ENCODE data around the gene SLC25A25. TPM values are rescaled to one million over a fixed set of nuclear protein-coding genes. Genes with fewer than 3 reads are reported as not detected.

The SLC25A25 gene
- total and polyA plus RNA-seq, 9 of the 15 experiments (the other 6 are each of a cell fraction or from before 2014, with no cell fraction given), result 0.07 to 35.9 (median 23.2) TPM

DNA sequence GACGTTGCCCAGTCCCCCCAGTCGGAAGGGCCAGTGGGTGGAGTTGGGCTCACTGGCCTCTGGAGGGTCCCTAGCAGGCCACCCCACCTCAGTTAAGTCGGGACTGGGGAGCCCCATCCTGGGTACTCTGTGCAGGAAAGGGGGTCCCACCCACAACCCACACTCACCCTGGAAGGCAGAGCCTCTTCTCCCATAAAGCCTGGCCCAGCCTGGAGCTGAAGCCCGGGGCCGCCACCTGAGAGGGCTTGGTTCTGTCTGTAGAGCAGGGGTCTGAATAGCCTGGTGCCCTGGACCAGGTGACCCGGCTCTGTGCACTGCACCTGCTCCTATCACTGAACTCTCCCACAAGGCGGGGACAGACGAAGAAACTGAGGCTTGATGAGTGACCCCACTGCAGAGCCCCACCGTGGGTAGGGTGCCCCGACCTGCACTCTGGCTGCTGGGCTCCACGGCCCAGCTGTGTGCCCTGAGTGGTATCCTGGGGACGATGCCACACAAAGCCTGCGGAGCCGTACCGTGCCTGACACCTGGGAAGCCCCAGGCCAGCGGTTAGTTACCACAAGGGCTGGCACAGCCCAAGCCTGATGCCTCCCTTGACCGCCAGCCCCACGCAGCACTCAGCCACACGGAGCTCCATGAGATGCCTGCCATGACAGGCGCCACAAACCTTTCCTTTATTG, 52.2 kb downstream of the SLC25A25 start:
- no peak for FAIRE-seq

More for the DNA sequence above, 52.2 kb downstream of the SLC25A25 start:
- peaks cover 56% of the 10 kb centered on the region for H3K36me3 ChIP-seq (ENCODE audit: control insufficient read depth, insufficient read depth, low read length)
- ChIA-PET POLR2A (no interaction called here), CTCF (ENCODE audit: low intra/inter-chr PET ratio) (interaction anchor here (0.6 kb wide), 1 partner anchor 250 kb away, joined by 4 read pairs; no protein-coding TSS in a partner anchor)
- DNase-seq (ENCODE audit: extremely low read depth in 1 of 4, low spot score in 3 of 4), result no peak
- 84% methylated on average over 20 of the region's 20 CpGs for WGBS (ENCODE audit: insufficient coverage, low coverage, missing lambda C conversion rate)
- peak; percentile 42; the same call in 1 of the 2 replicates for TF ChIP-seq SUPT5H (IDR thresholded peaks at IDR 0.05)
- no peak for TF ChIP-seq HDAC2 (IDR thresholded peaks at IDR 0.05)
- TF ChIP-seq MCM7 (IDR thresholded peaks at IDR 0.05), result no peak
- no peak for TF ChIP-seq CCNT2 (IDR thresholded peaks at IDR 0.05; ENCODE audit: borderline replicate concordance, extremely low read depth, insufficient read length, low read depth, low read length)
- TF ChIP-seq, protein P1, sequence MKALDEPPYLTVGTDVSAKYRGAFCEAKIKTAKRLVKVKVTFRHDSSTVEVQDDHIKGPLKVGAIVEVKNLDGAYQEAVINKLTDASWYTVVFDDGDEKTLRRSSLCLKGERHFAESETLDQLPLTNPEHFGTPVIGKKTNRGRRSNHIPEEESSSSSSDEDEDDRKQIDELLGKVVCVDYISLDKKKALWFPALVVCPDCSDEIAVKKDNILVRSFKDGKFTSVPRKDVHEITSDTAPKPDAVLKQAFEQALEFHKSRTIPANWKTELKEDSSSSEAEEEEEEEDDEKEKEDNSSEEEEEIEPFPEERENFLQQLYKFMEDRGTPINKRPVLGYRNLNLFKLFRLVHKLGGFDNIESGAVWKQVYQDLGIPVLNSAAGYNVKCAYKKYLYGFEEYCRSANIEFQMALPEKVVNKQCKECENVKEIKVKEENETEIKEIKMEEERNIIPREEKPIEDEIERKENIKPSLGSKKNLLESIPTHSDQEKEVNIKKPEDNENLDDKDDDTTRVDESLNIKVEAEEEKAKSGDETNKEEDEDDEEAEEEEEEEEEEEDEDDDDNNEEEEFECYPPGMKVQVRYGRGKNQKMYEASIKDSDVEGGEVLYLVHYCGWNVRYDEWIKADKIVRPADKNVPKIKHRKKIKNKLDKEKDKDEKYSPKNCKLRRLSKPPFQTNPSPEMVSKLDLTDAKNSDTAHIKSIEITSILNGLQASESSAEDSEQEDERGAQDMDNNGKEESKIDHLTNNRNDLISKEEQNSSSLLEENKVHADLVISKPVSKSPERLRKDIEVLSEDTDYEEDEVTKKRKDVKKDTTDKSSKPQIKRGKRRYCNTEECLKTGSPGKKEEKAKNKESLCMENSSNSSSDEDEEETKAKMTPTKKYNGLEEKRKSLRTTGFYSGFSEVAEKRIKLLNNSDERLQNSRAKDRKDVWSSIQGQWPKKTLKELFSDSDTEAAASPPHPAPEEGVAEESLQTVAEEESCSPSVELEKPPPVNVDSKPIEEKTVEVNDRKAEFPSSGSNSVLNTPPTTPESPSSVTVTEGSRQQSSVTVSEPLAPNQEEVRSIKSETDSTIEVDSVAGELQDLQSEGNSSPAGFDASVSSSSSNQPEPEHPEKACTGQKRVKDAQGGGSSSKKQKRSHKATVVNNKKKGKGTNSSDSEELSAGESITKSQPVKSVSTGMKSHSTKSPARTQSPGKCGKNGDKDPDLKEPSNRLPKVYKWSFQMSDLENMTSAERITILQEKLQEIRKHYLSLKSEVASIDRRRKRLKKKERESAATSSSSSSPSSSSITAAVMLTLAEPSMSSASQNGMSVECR (CRISPR knock-in tag; IDR thresholded peaks at IDR 0.05), result no peak
- TF ChIP-seq NFIX (CRISPR knock-in tag; IDR thresholded peaks at IDR 0.05; ENCODE audit: low read depth), result no peak
- no peak for TF ChIP-seq MECOM (CRISPR knock-in tag; IDR thresholded peaks at IDR 0.05)
- no peak for TF ChIP-seq ZNF780A (CRISPR knock-in tag; IDR thresholded peaks at IDR 0.05)
- TF ChIP-seq FOXP1 (CRISPR knock-in tag; IDR thresholded peaks at IDR 0.05), result no peak
- TF ChIP-seq, protein P2, sequence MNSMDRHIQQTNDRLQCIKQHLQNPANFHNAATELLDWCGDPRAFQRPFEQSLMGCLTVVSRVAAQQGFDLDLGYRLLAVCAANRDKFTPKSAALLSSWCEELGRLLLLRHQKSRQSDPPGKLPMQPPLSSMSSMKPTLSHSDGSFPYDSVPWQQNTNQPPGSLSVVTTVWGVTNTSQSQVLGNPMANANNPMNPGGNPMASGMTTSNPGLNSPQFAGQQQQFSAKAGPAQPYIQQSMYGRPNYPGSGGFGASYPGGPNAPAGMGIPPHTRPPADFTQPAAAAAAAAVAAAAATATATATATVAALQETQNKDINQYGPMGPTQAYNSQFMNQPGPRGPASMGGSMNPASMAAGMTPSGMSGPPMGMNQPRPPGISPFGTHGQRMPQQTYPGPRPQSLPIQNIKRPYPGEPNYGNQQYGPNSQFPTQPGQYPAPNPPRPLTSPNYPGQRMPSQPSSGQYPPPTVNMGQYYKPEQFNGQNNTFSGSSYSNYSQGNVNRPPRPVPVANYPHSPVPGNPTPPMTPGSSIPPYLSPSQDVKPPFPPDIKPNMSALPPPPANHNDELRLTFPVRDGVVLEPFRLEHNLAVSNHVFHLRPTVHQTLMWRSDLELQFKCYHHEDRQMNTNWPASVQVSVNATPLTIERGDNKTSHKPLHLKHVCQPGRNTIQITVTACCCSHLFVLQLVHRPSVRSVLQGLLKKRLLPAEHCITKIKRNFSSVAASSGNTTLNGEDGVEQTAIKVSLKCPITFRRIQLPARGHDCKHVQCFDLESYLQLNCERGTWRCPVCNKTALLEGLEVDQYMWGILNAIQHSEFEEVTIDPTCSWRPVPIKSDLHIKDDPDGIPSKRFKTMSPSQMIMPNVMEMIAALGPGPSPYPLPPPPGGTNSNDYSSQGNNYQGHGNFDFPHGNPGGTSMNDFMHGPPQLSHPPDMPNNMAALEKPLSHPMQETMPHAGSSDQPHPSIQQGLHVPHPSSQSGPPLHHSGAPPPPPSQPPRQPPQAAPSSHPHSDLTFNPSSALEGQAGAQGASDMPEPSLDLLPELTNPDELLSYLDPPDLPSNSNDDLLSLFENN (IDR thresholded peaks at IDR 0.05; ENCODE audit: low read depth in 2 of 2, low read length in 2 of 2), result no peak
- peak; percentile 64; the same call in 1 of the 2 replicates for TF ChIP-seq POLR2G (IDR thresholded peaks at IDR 0.05; ENCODE audit: low read depth, low read length)
- no peak for TF ChIP-seq KAT8 (IDR thresholded peaks at IDR 0.05; ENCODE audit: low read depth)
- peak; percentile 24 for TF ChIP-seq POLR2A (conservative IDR thresholded peaks at IDR 0.05)
- peak; percentile 58 for TF ChIP-seq RBM22 (IDR thresholded peaks at IDR 0.05; ENCODE audit: low read depth, low read length, poor library complexity, severe bottlenecking)
- peak; percentile 62 for TF ChIP-seq RBFOX2 (IDR thresholded peaks at IDR 0.05; ENCODE audit: low read depth, low read length)
- H3K9me1 ChIP-seq (ENCODE audit: control insufficient read depth, insufficient read depth, low read length), result no peaks in the 10 kb centered on the region
- intact Hi-C loops (cut with micrococcal nuclease), result loop anchor here (10.0 kb wide), 2 partner anchors 75 to 155 kb away; partner anchors contain the start of genes CIZ1, GOLGA2 and SWI5
- H4K20me1 ChIP-seq (replicated peaks; ENCODE audit: control insufficient read depth, insufficient read depth, low read length), result peaks cover 2% of the 10 kb centered on the region; the same call in 1 of the 2 replicates
- no peak overlapping the region for H3K9ac ChIP-seq (ENCODE audit: insufficient read depth in 1 of 2, low read depth in 2 of 2, low read length in 2 of 2)
- no peaks in the 10 kb centered on the region; the same call in 1 of the 2 replicates for H3K9me3 ChIP-seq (replicated peaks; ENCODE audit: control insufficient read depth, insufficient read depth, low read depth, low read length)
- H2AFZ ChIP-seq (ENCODE audit: low read depth, low read length), result no peak overlapping the region
- BruUV-seq (replicated peaks), result no TSS peak
- H3K4me1 ChIP-seq (replicated peaks in 1 of 2; ENCODE audit: control insufficient read depth in 2 of 2, insufficient read depth in 2 of 2, low read length in 2 of 2), result peaks cover 17 to 60% of the 10 kb centered on the region in 2 experiments; a peak in 4 of 5 replicates
- no peak overlapping the region for H3K27ac ChIP-seq (ENCODE audit: extremely low read depth, low read depth, low read length)
- H3K79me2 ChIP-seq (ENCODE audit: control insufficient read depth, insufficient read depth, low read length), result peaks cover 10% of the 10 kb centered on the region
- in situ Hi-C loops (cut with MboI), result no loop called here
- H3K4me2 ChIP-seq (ENCODE audit: insufficient read depth, low read length), result no peak overlapping the region
- H3K4me3 ChIP-seq, result no peak overlapping the region
- H3K27me3 ChIP-seq (ENCODE audit: control insufficient read depth in 2 of 2, insufficient read depth in 2 of 2, low read length in 2 of 2), result no peaks in the 10 kb centered on the region
- no peak for ATAC-seq
